BLaER1 treated with 17β-estradiol and CSF1 and Interleukin-3, amounts not matched to agents 10 nM and 100 nM (cell line): ENCODE data around the gene SERPINA12.
"Not testable (repeated sequence)": the region's sequence is repeated elsewhere in the genome, so short reads cannot be mapped to it uniquely, and the experiment has no call there.

ENCODE experiments used
- H3K27ac ChIP-seq, 11 experiments: shearing (Covaris generic); formaldehyde crosslinking; 2 replicates each; pipeline ENCODE4 v1.8.1; 2022
- H3K27me3 ChIP-seq, 11 experiments: shearing (Covaris generic); formaldehyde crosslinking; 2 replicates each; pipeline ENCODE4 v1.8.1; 2022
- H3K36me3 ChIP-seq, 11 experiments: shearing (Covaris generic); formaldehyde crosslinking; 2 replicates each; pipeline ENCODE4 v1.8.1; 2022
- H3K4me1 ChIP-seq, 10 experiments: shearing (Covaris generic); formaldehyde crosslinking; 2 replicates each; pipeline ENCODE4 v1.8.1; 2022
- H3K4me2 ChIP-seq, 11 experiments: shearing (Covaris generic); formaldehyde crosslinking; 2 replicates each; pipeline ENCODE4 v1.8.1; 2022
- H3K4me3 ChIP-seq, 10 experiments: shearing (Covaris generic); formaldehyde crosslinking; 2 replicates each; pipeline ENCODE4 v1.8.1; 2022
- H3K9ac ChIP-seq, 11 experiments: shearing (Covaris generic); formaldehyde crosslinking; 2 replicates each; pipeline ENCODE4 v1.8.1; 2022
- H3K9me3 ChIP-seq, 11 experiments: shearing (Covaris generic); formaldehyde crosslinking; replicated peaks in 1 of 11; 2 replicates each; pipeline ENCODE4 v1.8.1; 2022
- H4K20me1 ChIP-seq, 11 experiments: shearing (Covaris generic); formaldehyde crosslinking; 2 replicates each; pipeline ENCODE4 v1.8.1; 2022
- Cebpa-rat ChIP-seq, 11 experiments: shearing (Covaris generic); IDR thresholded peaks; 2 replicates each; pipeline ENCODE4 v1.8.1; 2022

Gene SERPINA12

DNA sequence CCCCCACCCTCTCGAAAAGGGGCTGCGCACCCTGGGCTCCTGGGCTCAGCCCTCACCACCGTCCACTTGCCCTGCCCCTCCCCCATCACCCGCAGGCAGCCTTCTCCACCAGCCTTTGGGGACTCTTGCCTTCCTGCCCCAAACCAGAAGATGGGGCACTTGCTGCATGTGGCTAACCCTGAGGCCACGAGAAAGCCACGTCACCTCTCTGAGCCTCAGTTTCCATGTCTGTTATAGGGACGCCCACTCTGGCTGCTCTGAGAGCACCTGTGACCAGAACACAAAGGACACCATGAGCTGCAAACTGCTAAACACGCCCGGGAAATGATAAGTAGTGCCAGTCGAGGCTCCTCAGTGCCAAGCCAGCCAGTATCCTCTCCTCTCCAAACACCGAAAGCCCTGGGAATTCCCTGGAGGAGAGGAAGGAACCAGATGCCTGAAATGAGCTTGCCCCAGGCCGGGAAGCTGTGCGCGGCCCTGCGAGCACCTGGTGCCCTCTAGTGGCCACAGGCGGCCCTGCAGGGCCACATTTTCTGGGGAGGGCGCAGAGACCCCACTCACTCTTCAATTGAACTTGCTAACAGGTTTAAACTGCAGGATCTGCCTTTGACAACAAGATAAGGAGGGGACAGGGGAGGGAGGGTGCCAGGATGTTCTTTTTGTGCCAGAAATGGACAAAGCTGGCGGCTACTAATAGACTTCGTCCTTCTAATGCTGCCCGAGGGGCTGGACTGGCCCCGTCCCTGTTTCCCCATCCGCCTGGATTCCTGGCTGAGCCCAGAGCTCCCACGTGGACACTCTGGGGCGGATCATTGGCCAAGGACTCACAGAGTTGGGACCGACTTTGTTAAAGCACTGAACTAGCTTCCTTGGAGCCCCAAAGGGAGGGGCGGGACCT lies 23.1 kb downstream of the SERPINA12 start:
- H3K4me3 ChIP-seq = peak overlapping the region in 1 of 10 experiments; percentile 6; a peak in 2 of 20 replicates
- no peaks in the 10 kb centered on the region for H3K36me3 ChIP-seq
- peak overlapping the region in 10 of 11 experiments; percentile 17 to 80 (median 38); a peak in 16 of 22 replicates for H3K4me2 ChIP-seq
- H3K27me3 ChIP-seq = peaks cover 0 to 7% (median 0%) of the 10 kb centered on the region in 11 experiments; a peak in 2 of 22 replicates
- H4K20me1 ChIP-seq = no peaks in the 10 kb centered on the region
- peaks cover 17 to 45% (median 27%) of the 10 kb centered on the region in 10 experiments for H3K4me1 ChIP-seq
- H3K9me3 ChIP-seq = no peaks in the 10 kb centered on the region
- no peak for TF ChIP-seq Cebpa-rat (IDR thresholded peaks at IDR 0.05)
- H3K9ac ChIP-seq = peak overlapping the region in 3 of 11 experiments; percentile 43 to 57 (median 56); a peak in 4 of 22 replicates
- peak overlapping the region in 2 of 11 experiments; percentile 25 to 43; a peak in 4 of 22 replicates for H3K27ac ChIP-seq

- Histone ChIP-seq H3K9me3 (peaks cover 0 to 8% (median 3%) of the 10 kb centered on the region in 11 experiments; a peak in 14 of 22 replicates), H3K4me3 (no peak overlapping the region), H3K36me3 (no peaks in the 10 kb centered on the region), H3K9ac (no peak overlapping the region), H3K27ac (no peak overlapping the region), H3K27me3 (peaks cover 0 to 7% (median 0%) of the 10 kb centered on the region in 11 experiments; a peak in 2 of 22 replicates), H4K20me1 (no peaks in the 10 kb centered on the region), H3K4me1 (peaks cover 9 to 50% (median 19%) of the 10 kb centered on the region in 10 experiments), H3K4me2 (peak overlapping the region in 1 of 11 experiments; percentile 19; a peak in 1 of 22 replicates)
- TF ChIP-seq Cebpa-rat (IDR thresholded peaks at IDR 0.05) = no peak
These were observed 24.8 kb downstream of the SERPINA12 start for GRCh38 chr14:94484481-94484880.

DNA sequence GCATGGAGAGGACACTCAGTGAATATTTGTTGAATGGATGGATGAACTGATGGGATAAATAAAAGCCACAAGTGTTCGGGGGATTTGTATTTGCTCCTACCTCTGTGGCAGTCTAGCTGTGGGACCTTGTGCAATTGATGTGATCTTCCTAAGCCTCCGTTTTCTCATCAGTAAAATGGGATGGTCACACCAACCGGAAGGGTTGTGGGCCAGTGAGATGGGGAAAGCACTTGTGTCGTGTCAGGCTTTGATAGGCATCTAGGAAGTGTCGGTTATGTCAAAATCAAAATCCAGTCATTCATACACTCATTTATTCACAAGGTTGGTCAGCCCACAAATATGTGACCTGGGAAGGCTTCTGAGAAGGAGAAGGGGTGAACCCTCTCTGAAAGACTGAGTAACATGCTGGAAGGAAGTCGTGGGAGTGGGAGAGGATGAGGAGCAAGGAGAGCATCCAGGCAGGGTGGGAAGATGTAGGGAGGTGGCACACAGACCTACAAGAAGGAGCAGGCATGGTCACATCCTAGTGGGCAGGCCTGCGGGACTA lies 25.5 kb downstream of the SERPINA12 start:
- no peak overlapping the region for H3K9ac ChIP-seq
- H3K4me3 ChIP-seq = no peak overlapping the region
- H4K20me1 ChIP-seq = no peaks in the 10 kb centered on the region
- H3K4me2 ChIP-seq = peak overlapping the region in 5 of 11 experiments; percentile 19 to 53 (median 37); a peak in 7 of 22 replicates
- H3K36me3 ChIP-seq = 0 out of 22 replicates have a peak, but pooled peaks cover 0 to 4% (median 0%) of the 10 kb centered on the region in 11 experiments
- TF ChIP-seq Cebpa-rat (IDR thresholded peaks at IDR 0.05) = no peak
- peaks cover 0 to 7% (median 0%) of the 10 kb centered on the region in 11 experiments; a peak in 2 of 22 replicates for H3K27me3 ChIP-seq
- peaks cover 6 to 15% (median 10%) of the 10 kb centered on the region in 11 experiments for H3K9me3 ChIP-seq
- no peak overlapping the region for H3K27ac ChIP-seq
- peaks cover 5 to 46% (median 14%) of the 10 kb centered on the region in 10 experiments; a peak in 15 of 20 replicates for H3K4me1 ChIP-seq

- H3K36me3 ChIP-seq = 0 out of 22 replicates have a peak, but pooled peaks cover 0 to 4% (median 0%) of the 10 kb centered on the region in 11 experiments
- peaks cover 5 to 46% (median 12%) of the 10 kb centered on the region in 10 experiments; a peak in 15 of 20 replicates for H3K4me1 ChIP-seq
- peaks cover 0 to 7% (median 0%) of the 10 kb centered on the region in 11 experiments; a peak in 2 of 22 replicates for H3K27me3 ChIP-seq
- TF ChIP-seq Cebpa-rat (IDR thresholded peaks at IDR 0.05) = no peak
- H4K20me1 ChIP-seq = no peaks in the 10 kb centered on the region
- no peak overlapping the region for H3K9ac ChIP-seq
- peaks cover 14 to 22% (median 18%) of the 10 kb centered on the region in 11 experiments for H3K9me3 ChIP-seq
- peak overlapping the region in 8 of 11 experiments; percentile 3 to 53 (median 40); a peak in 12 of 22 replicates for H3K4me2 ChIP-seq
- H3K27ac ChIP-seq = no peak overlapping the region
- no peak overlapping the region for H3K4me3 ChIP-seq
These were observed 26.2 kb downstream of the SERPINA12 start for GRCh38 chr14:94483071-94483451.

- not testable (repeated sequence) for H3K27me3 ChIP-seq, H3K36me3 ChIP-seq, H3K4me3 ChIP-seq, H4K20me1 ChIP-seq, H3K9ac ChIP-seq, H3K27ac ChIP-seq
- Histone ChIP-seq H3K4me1 (peaks cover 5 to 46% (median 12%) of the 10 kb centered on the region in 10 experiments; a peak in 15 of 20 replicates), H3K4me2 (peak overlapping the region in 6 of 11 experiments; percentile 29 to 59 (median 44); a peak in 7 of 22 replicates), H3K9me3 (peaks cover 20 to 29% (median 24%) of the 10 kb centered on the region in 11 experiments)
These were observed 26.9 kb downstream of the SERPINA12 start for GRCh38 chr14:94482132-94483070.

DNA sequence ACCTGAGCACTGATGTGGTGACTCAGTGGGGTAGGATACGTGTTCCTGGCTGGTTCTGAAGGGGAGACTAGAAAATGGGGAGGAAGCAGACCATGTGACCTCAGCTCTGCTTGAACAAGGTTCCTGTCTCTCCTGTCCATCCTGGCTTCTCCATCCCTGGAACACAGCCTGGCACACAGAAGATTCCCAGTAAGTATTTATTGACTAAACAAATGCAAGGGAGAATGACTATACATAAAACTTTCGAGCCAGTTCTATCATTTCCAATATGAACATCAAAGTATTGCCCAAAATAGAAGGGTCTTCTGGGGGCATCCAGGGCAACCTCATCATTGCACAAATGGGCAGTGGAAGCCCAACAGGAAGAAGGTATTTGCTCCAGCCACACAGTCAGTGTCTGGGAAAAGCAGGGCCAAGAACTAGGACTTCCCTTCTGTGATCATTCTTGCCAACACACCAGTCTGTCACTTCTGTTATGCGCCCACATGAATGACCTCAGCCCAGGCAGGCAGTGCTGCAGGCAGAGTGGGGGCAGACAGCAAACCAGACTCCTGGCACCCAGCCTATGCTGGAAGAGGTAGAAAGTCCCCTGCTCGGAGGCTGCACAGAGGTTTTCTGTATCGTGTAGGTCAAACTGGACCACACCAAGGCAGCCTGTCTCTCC lies 27.7 kb downstream of the SERPINA12 start:
- 0 out of 22 replicates have a peak, but pooled peaks cover 0 to 4% (median 0%) of the 10 kb centered on the region in 11 experiments for H3K36me3 ChIP-seq
- no peak overlapping the region for H3K9ac ChIP-seq
- H3K27ac ChIP-seq = no peak overlapping the region
- peaks cover 5 to 41% (median 12%) of the 10 kb centered on the region in 10 experiments; a peak in 15 of 20 replicates for H3K4me1 ChIP-seq
- peak overlapping the region in 3 of 11 experiments; percentile 29 to 59 (median 43); a peak in 3 of 22 replicates for H3K4me2 ChIP-seq
- no peak overlapping the region for H3K4me3 ChIP-seq
- 0 out of 22 replicates have a peak, but pooled peaks cover 0 to 2% (median 0%) of the 10 kb centered on the region in 11 experiments for H3K27me3 ChIP-seq
- H4K20me1 ChIP-seq = no peaks in the 10 kb centered on the region
- H3K9me3 ChIP-seq = peaks cover 21 to 31% (median 24%) of the 10 kb centered on the region in 11 experiments
- TF ChIP-seq Cebpa-rat (IDR thresholded peaks at IDR 0.05) = no peak

DNA sequence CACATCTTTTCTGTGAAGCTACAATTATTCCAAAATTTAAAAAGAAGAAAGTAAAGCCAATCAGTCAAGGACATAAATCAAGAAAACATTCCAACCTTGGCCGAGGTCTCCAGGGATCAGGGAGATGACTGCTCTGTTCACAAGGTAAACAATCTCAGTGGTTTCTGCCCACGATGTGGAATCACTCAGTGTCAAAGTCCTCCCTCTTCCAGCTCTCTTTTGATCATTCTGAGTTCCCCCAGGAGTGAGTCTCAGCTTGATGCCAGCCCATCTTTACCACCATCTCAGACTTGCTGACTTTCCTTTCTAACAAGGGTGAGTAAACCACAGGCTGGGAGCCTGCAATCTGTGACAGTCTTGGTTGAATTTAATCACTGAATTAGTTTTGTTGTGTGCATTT lies 28.5 kb downstream of the SERPINA12 start:
- H3K36me3 ChIP-seq = 0 out of 22 replicates have a peak, but pooled peaks cover 0 to 4% (median 0%) of the 10 kb centered on the region in 11 experiments
- no peaks in the 10 kb centered on the region for H4K20me1 ChIP-seq
- H3K27me3 ChIP-seq = no peaks in the 10 kb centered on the region
- peaks cover under 1 to 33% (median 10%) of the 10 kb centered on the region in 10 experiments; a peak in 15 of 20 replicates for H3K4me1 ChIP-seq
- no peak overlapping the region for H3K4me3 ChIP-seq
- no peak overlapping the region for H3K27ac ChIP-seq
- no peak overlapping the region for H3K9ac ChIP-seq
- no peak for TF ChIP-seq Cebpa-rat (IDR thresholded peaks at IDR 0.05)
- peaks cover 21 to 31% (median 24%) of the 10 kb centered on the region in 11 experiments for H3K9me3 ChIP-seq
- H3K4me2 ChIP-seq = no peak overlapping the region
